HCT116 (cell line): ENCODE measurements around the gene FBXL7. TPM values are rescaled to one million over a fixed set of nuclear protein-coding genes. Genes with fewer than 3 reads are reported as not detected.

ENCODE experiments used
- ATAC-seq: fragments of 200-7000 bp; cut with Tn5 transposase; 2 replicates; pipeline ENCODE4 v1.9.1; 2020; ENCODE audit warnings: mild to moderate bottlenecking, moderate library complexity
- BruUV-seq: library from RNA; stranded (reverse); fragments of 400-500 nt; replicated peaks from 2 replicates; lab custom pipeline; 2021; lab: Mats Ljungman, UMichigan
- CTCF ChIA-PET: fragments of 300-600 bp; sonication (Branson Sonifier 250); formaldehyde crosslinking; loops from one replicate; lab custom pipeline; 2021; ENCODE audit warnings: antibody characterized with exemption; lab: Charles Lee
- POLR2A ChIA-PET: fragments of 300-600, 350-600 bp; sonication (Branson Sonifier 250); formaldehyde crosslinking; loops from one replicate; lab custom pipeline; 2021; ENCODE audit warnings: antibody characterized with exemption; lab: Charles Lee
- RAD21 ChIA-PET, 2 experiments: fragments of 300-600 bp; sonication (Branson Sonifier 250); formaldehyde crosslinking; loops; one replicate each; lab custom pipeline; 2023; ENCODE audit warnings: low total read pairs in 2 of 2; ENCODE audit not compliant: uncharacterized antibody in 2 of 2, unreplicated experiment in 2 of 2, low non-redundant PET in 1 of 2; lab: Charles Lee
- DNase-seq: peaks from one replicate; pipeline ENCODE4 v3.0.0-alpha.2; 2010; ENCODE audit warnings: low read depth, low spot score
- H2AFZ ChIP-seq: fragments of 200-600 bp; shearing (Covaris generic), sonication (generic); 2 replicates; pipeline ENCODE4 v1.6.1; 2017; ENCODE audit warnings: low read depth, mixed run types, mixed read lengths, antibody characterized with exemption, low read length; ENCODE audit not compliant: poor library complexity, severe bottlenecking
- H3K27ac ChIP-seq: 2 replicates; pipeline ENCODE4 v1.5.1; 2012; ENCODE audit warnings: low read depth, low read length
- H3K27me3 ChIP-seq: fragments of 200-600 bp; sonication (generic); 2 replicates; pipeline ENCODE4 v1.6.1; 2016; ENCODE audit warnings: mixed run types, low read length, mixed read lengths; ENCODE audit not compliant: insufficient read depth
- H3K36me3 ChIP-seq, 2 experiments: fragments of 200-500 bp in 1 of 2; fragments of 200-600 bp in 1 of 2; sonication (Bioruptor generic) in 1 of 2; sonication (generic) in 1 of 2; 2 replicates each; pipeline versions ENCODE4 v1.5.1 to v1.6.1; 2014 to 2016; ENCODE audit warnings: low read length in 2 of 2, inconsistent platforms in 1 of 2, mixed read lengths in 1 of 2, mixed run types in 1 of 2; ENCODE audit not compliant: insufficient read depth in 2 of 2, control insufficient read depth in 1 of 2
- H3K4me1 ChIP-seq, 2 experiments: fragments of 200-600 bp in 1 of 2; sonication (generic) in 1 of 2; 2 replicates each; pipeline versions ENCODE4 v1.5.1 to v1.6.1; 2012 to 2017; ENCODE audit warnings: low read length in 2 of 2, inconsistent platforms in 1 of 2, mild to moderate bottlenecking in 1 of 2, mixed read lengths in 1 of 2, mixed run types in 1 of 2, moderate library complexity in 1 of 2; ENCODE audit not compliant: insufficient read depth in 2 of 2, control insufficient read depth in 1 of 2
- H3K4me2 ChIP-seq: fragments of 200-600 bp; sonication (generic); 2 replicates; pipeline ENCODE4 v1.6.1; 2017; ENCODE audit warnings: mixed run types, low read length, mixed read lengths
- H3K4me3 ChIP-seq, 2 experiments: fragments of 200-600 bp in 1 of 2; sonication (generic) in 1 of 2; replicated peaks in 1 of 2; 2 replicates each; pipeline ENCODE4 v1.5.1; 2011 to 2016; ENCODE audit warnings: low read length in 2 of 2, control low read depth in 1 of 2, low read depth in 1 of 2, mild to moderate bottlenecking in 1 of 2, mixed read lengths in 1 of 2, mixed run types in 1 of 2
- H3K79me2 ChIP-seq: fragments of 200-600 bp; sonication (generic); 2 replicates; pipeline ENCODE4 v1.6.1; 2017; ENCODE audit warnings: mild to moderate bottlenecking, mixed run types, low read length, moderate library complexity, mixed read lengths; ENCODE audit not compliant: insufficient read depth
- H3K9ac ChIP-seq: fragments of 200-600 bp; sonication (generic); 2 replicates; pipeline ENCODE4 v1.6.1; 2016; ENCODE audit warnings: low read length, mixed read lengths
- H3K9me2 ChIP-seq: fragments of 200-600 bp; sonication (generic), shearing (Covaris generic); 2 replicates; pipeline ENCODE4 v1.6.1; 2017; ENCODE audit warnings: mixed run types, mild to moderate bottlenecking, moderate library complexity; ENCODE audit not compliant: insufficient read depth
- H3K9me3 ChIP-seq, 2 experiments: fragments of 200-500 bp in 1 of 2; fragments of 200-600 bp in 1 of 2; sonication (Bioruptor generic) in 1 of 2; sonication (generic) in 1 of 2; 2 replicates each; pipeline ENCODE4 v1.6.1; 2014 to 2017; ENCODE audit warnings: low read length in 2 of 2, mixed read lengths in 2 of 2, inconsistent platforms in 1 of 2, low read depth in 1 of 2, mild to moderate bottlenecking in 1 of 2, mixed run types in 1 of 2, moderate library complexity in 1 of 2; ENCODE audit not compliant: control insufficient read depth in 1 of 2, insufficient read depth in 1 of 2
- H4K20me1 ChIP-seq: fragments of 200-600 bp; sonication (generic), shearing (Covaris generic); 2 replicates; pipeline ENCODE4 v1.6.1; 2017; ENCODE audit warnings: mixed run types, mild to moderate bottlenecking, moderate library complexity; ENCODE audit not compliant: insufficient read depth
- CBX3 ChIP-seq: IDR thresholded peaks from 2 replicates; pipeline ENCODE4 v1.6.1; 2012; ENCODE audit warnings: low read depth
- CTCF ChIP-seq, 3 experiments: fragments of 200-600 bp in 1 of 3; sonication (generic) in 1 of 3; IDR thresholded peaks in 2 of 3; conservative IDR thresholded peaks in 1 of 3; 2 replicates each; pipeline ENCODE4 v1.5.1; 2012 to 2017; ENCODE audit warnings: low read depth in 2 of 3, low read length in 2 of 3, antibody characterized with exemption in 1 of 3, borderline replicate concordance in 1 of 3, control low read depth in 1 of 3, mild to moderate bottlenecking in 1 of 3, mixed read lengths in 1 of 3, mixed run types in 1 of 3, moderate library complexity in 1 of 3; ENCODE audit not compliant: insufficient read depth in 1 of 3
- EGR1 ChIP-seq: IDR thresholded peaks from 2 replicates; pipeline ENCODE4 v1.6.1; 2012; ENCODE audit warnings: low read depth
- ELF1 ChIP-seq: IDR thresholded peaks from 2 replicates; pipeline ENCODE4 v1.6.1; 2012; ENCODE audit warnings: low read depth, borderline replicate concordance
- EZH2 ChIP-seq: fragments of 200-600 bp; sonication (generic); IDR thresholded peaks from 2 replicates; pipeline ENCODE4 v1.6.1; 2017; ENCODE audit warnings: antibody characterized with exemption, mixed run types
- EZH2phosphoT487 ChIP-seq: fragments of 200-600 bp; IDR thresholded peaks from 2 replicates; pipeline ENCODE4 v1.6.1; 2018; ENCODE audit warnings: antibody characterized with exemption, borderline replicate concordance
- FOSL1 ChIP-seq: IDR thresholded peaks from 2 replicates; pipeline ENCODE4 v1.6.1; 2012; ENCODE audit warnings: low read depth
- JUND ChIP-seq: IDR thresholded peaks from 2 replicates; pipeline ENCODE4 v1.6.1; 2012
- POLR2A ChIP-seq: IDR thresholded peaks from 2 replicates; pipeline ENCODE4 v1.7.0; 2011; ENCODE audit warnings: borderline replicate concordance; ENCODE audit not compliant: insufficient read depth, insufficient read length; ENCODE audit errors: extremely low read depth
- POLR2AphosphoS5 ChIP-seq: IDR thresholded peaks from 2 replicates; pipeline ENCODE4 v1.6.1; 2011; ENCODE audit warnings: mild to moderate bottlenecking, low read depth, low read length, moderate library complexity
- SIN3A ChIP-seq: IDR thresholded peaks from 2 replicates; pipeline ENCODE4 v1.6.1; 2012; ENCODE audit warnings: low read depth
- SP1 ChIP-seq: IDR thresholded peaks from 2 replicates; pipeline ENCODE4 v1.6.1; 2012; ENCODE audit warnings: low read depth
- TCF7L2 ChIP-seq: IDR thresholded peaks from 2 replicates; pipeline ENCODE4 v1.7.0; 2011; ENCODE audit warnings: borderline replicate concordance, inconsistent platforms; ENCODE audit not compliant: insufficient read depth, insufficient read length; ENCODE audit errors: extremely low read depth
- YY1 ChIP-seq: IDR thresholded peaks from 2 replicates; pipeline ENCODE4 v1.6.1; 2011; ENCODE audit warnings: low read length, low read depth, moderate library complexity, mild to moderate bottlenecking; ENCODE audit not compliant: insufficient replicate concordance; ENCODE audit errors: extremely low read depth
- ZFX ChIP-seq: fragments of 450-650 bp; IDR thresholded peaks from 2 replicates; pipeline ENCODE4 v1.6.1; 2017
- ZNF274 ChIP-seq: fragments of 200-500 bp; sonication (Bioruptor generic); IDR thresholded peaks from 2 replicates; pipeline ENCODE4 v1.6.1; 2014; ENCODE audit warnings: mild to moderate bottlenecking, low read depth, low read length, inconsistent platforms
- intact Hi-C: fragments of 100-400 bp; cut with micrococcal nuclease; formaldehyde crosslinking; loops from 2 replicates; pipeline ENCODE4 v1.10.0; 2022
- total RNA-seq: library from RNA; stranded (reverse); gene quantifications from one replicate; pipeline ENCODE4 v1.2.1, GENCODE V29; 2021; ENCODE audit not compliant: unreplicated experiment
- TF ChIP-seq, protein P1 (sequence below): IDR thresholded peaks from 2 replicates; pipeline ENCODE4 v1.6.1; 2012

FBXL7 gene
- total RNA-seq, 1 experiment from 2014 or later = 0.05 TPM

DNA sequence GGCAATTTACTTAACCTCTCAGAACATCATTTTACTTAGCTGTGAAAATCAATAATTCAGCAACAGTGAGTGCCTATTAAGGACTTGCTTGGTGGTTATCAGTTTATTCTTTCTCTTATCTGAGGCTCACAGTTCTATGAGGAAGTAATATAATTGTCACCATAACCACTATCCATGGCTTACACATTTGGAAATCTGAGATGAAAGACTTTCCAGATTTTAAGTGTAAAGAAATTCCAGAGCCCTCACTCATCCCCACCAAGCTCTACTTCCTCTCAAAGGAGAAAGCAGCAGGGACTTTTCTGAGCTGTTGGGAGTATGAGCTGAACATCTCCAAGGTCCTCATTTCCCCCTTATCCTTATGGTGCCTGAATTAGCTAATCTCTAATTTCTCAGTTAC is 321.5 kb downstream of the FBXL7 start:
- no peaks in the 10 kb centered on the region for H3K79me2 ChIP-seq
- no peak overlapping the region for H3K9ac ChIP-seq
- intact Hi-C loops = loop anchor here (5.0 kb wide), 1 partner anchor 714 kb away; no protein-coding TSS in a partner anchor
- DNase-seq (no peak), ATAC-seq (no peak)
- H3K4me1 ChIP-seq = no peaks in the 10 kb centered on the region
- TF ChIP-seq POLR2A (no peak), SP1 (no peak), FOSL1 (no peak), TCF7L2 (no peak), SIN3A (no peak), ZNF274 (no peak), CTCF (IDR thresholded peaks at IDR 0.05 in 2 of 3, conservative IDR thresholded peaks at IDR 0.05 in 1 of 3; ENCODE audit: borderline replicate concordance in 1 of 3, insufficient read depth in 1 of 3, low read depth in 2 of 3, low read length in 2 of 3) (no peak), EZH2phosphoT487 (no peak), EZH2 (no peak), YY1 (no peak), EGR1 (no peak), ELF1 (no peak), ZFX (no peak), JUND (no peak), POLR2AphosphoS5 (no peak), CBX3 (no peak)
- TF ChIP-seq, protein P1, sequence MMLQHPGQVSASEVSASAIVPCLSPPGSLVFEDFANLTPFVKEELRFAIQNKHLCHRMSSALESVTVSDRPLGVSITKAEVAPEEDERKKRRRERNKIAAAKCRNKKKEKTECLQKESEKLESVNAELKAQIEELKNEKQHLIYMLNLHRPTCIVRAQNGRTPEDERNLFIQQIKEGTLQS = no peak
- H3K9me2 ChIP-seq = no peaks in the 10 kb centered on the region
- H3K36me3 ChIP-seq = no peaks in the 10 kb centered on the region
- no peaks in the 10 kb centered on the region for H3K27me3 ChIP-seq
- H3K4me3 ChIP-seq = no peak overlapping the region
- ChIA-PET CTCF (no interaction called here), RAD21 (no interaction called here), POLR2A (no interaction called here)
- H3K4me2 ChIP-seq = no peak overlapping the region
- no peak overlapping the region for H2AFZ ChIP-seq
- no peaks in the 10 kb centered on the region for H4K20me1 ChIP-seq
- no peak overlapping the region for H3K27ac ChIP-seq
- no TSS peak for BruUV-seq
- peaks cover 0 to 18% of the 10 kb centered on the region in 2 experiments; a peak in 2 of 4 replicates for H3K9me3 ChIP-seq
